Osteocyte (in vitro differentiated cells): Measurements from ENCODE around the gene F2RL2. TPM values are rescaled to one million over a fixed set of nuclear protein-coding genes. Genes with fewer than 3 reads are reported as not detected.

Experiments
- DNase-seq: peaks from one replicate; pipeline ENCODE4 v3.0.0; 2021; ENCODE audit warnings: mixed read lengths; ENCODE audit not compliant: unreplicated experiment; ENCODE audit errors: extremely low spot score
- H3K27ac Mint-ChIP-seq: one replicate; pipeline ENCODE4 v1.8.0; 2021; ENCODE audit warnings: mild to moderate bottlenecking, mixed read lengths; ENCODE audit not compliant: unreplicated experiment
- H3K27me3 Mint-ChIP-seq: one replicate; pipeline ENCODE4 v1.8.0; 2021; ENCODE audit warnings: mixed read lengths; ENCODE audit not compliant: unreplicated experiment
- H3K36me3 Mint-ChIP-seq: one replicate; pipeline ENCODE4 v1.8.0; 2021; ENCODE audit warnings: mixed read lengths; ENCODE audit not compliant: unreplicated experiment
- H3K4me1 Mint-ChIP-seq: one replicate; pipeline ENCODE4 v1.8.0; 2021; ENCODE audit warnings: mixed read lengths; ENCODE audit not compliant: unreplicated experiment
- H3K4me3 Mint-ChIP-seq: one replicate; pipeline ENCODE4 v1.8.0; 2021; ENCODE audit warnings: mild to moderate bottlenecking, moderate library complexity, mixed read lengths; ENCODE audit not compliant: unreplicated experiment
- H3K9me3 Mint-ChIP-seq: one replicate; pipeline ENCODE4 v1.8.0; 2021; ENCODE audit warnings: mixed read lengths; ENCODE audit not compliant: unreplicated experiment
- CTCF ChIP-seq: fragments of 200-600 bp; sonication (generic); IDR thresholded peaks from 2 replicates; pipeline ENCODE4 v1.5.0; 2021; ENCODE audit warnings: antibody characterized with exemption, mild to moderate bottlenecking, moderate library complexity
- long read RNA-seq: library from polyadenylated mRNA; unstranded; transcript quantifications from one replicate; pipeline ENCODE4 v2.0.0, GENCODE V29; 2021
- total RNA-seq: library from RNA; stranded (reverse); gene quantifications from 2 replicates; pipeline ENCODE4 v1.2.1, GENCODE V29; 2021

Gene F2RL2
- total RNA-seq, result 13.0 and 14.1 TPM in 2 replicates
- long read RNA-seq, partial matches to known transcripts, result 0 of 4 reads
- long read RNA-seq, other reads (novel, unspliced or antisense), result 2 of 4 reads

GRCh38 chr5:76622973-76623596, at the start of gene F2RL2:
Gene F2RL2 (minus strand): TSS chr5:76623403. CDS start chr5:76623230, 173 bp downstream.
- Mint-ChIP-seq H3K4me1 (peaks cover 40% of the 10 kb centered on the region), H3K9me3 (peaks cover under 1% of the 10 kb centered on the region), H3K27me3 (no peaks in the 10 kb centered on the region), H3K36me3 (no peaks in the 10 kb centered on the region), H3K4me3 (peak within 1 kb of the TSS; percentile 73), H3K27ac (peak within 1 kb of the TSS; percentile 83)
- no peak for DNase-seq
- no peak for TF ChIP-seq CTCF

GRCh38 chr5:76672242-76672641, 49.0 kb upstream of the F2RL2 start:
- DNase-seq, result no peak
- H3K4me3 Mint-ChIP-seq, result no peak overlapping the region
- no peak overlapping the region for H3K27ac Mint-ChIP-seq
- peaks cover 22% of the 10 kb centered on the region for H3K4me1 Mint-ChIP-seq
- TF ChIP-seq CTCF, result no peak
- no peaks in the 10 kb centered on the region for H3K27me3 Mint-ChIP-seq
- no peaks in the 10 kb centered on the region for H3K9me3 Mint-ChIP-seq
- peaks cover 9% of the 10 kb centered on the region for H3K36me3 Mint-ChIP-seq

GRCh38 chr5:76670508-76670907, 47.3 kb upstream of the F2RL2 start:
- Mint-ChIP-seq H3K4me3 (no peak overlapping the region), H3K36me3 (peaks cover 5% of the 10 kb centered on the region), H3K4me1 (peaks cover 22% of the 10 kb centered on the region), H3K27me3 (no peaks in the 10 kb centered on the region), H3K9me3 (no peaks in the 10 kb centered on the region), H3K27ac (no peak overlapping the region)
- TF ChIP-seq CTCF, result no peak
- DNase-seq, result no peak

GRCh38 chr5:76669245-76669644, 46.0 kb upstream of the F2RL2 start:
- no peaks in the 10 kb centered on the region for H3K27me3 Mint-ChIP-seq
- DNase-seq, result no peak
- H3K36me3 Mint-ChIP-seq, result peaks cover 5% of the 10 kb centered on the region
- no peak overlapping the region for H3K27ac Mint-ChIP-seq
- H3K4me1 Mint-ChIP-seq, result peaks cover 22% of the 10 kb centered on the region
- H3K4me3 Mint-ChIP-seq, result no peak overlapping the region
- TF ChIP-seq CTCF, result no peak
- H3K9me3 Mint-ChIP-seq, result no peaks in the 10 kb centered on the region

- Mint-ChIP-seq H3K4me1 (peaks cover 15% of the 10 kb centered on the region), H3K27me3 (no peaks in the 10 kb centered on the region), H3K9me3 (no peaks in the 10 kb centered on the region), H3K27ac (no peak overlapping the region), H3K4me3 (no peak overlapping the region), H3K36me3 (peaks cover 5% of the 10 kb centered on the region)
- no peak for DNase-seq
- no peak for TF ChIP-seq CTCF
Measured at GRCh38 chr5:76667495-76667894, 44.3 kb upstream of the F2RL2 start.
